GM19455 (cell line): ENCODE measurements around the gene DOCK10.

ENCODE experiments used
- ATAC-seq: cut with Tn5 transposase; IDR thresholded peaks from one replicate; pipeline ENCODE4 v1.9.1; 2021; ENCODE audit not compliant: unreplicated experiment

Gene DOCK10

GRCh38 chr2:225042800-225043167 is 516 bp upstream of the DOCK10 start:
- no peak for ATAC-seq

GRCh38 chr2:225041207-225041850 is 939 bp downstream of the DOCK10 start:
- ATAC-seq: peak; percentile 58

GRCh38 chr2:225040856-225041206 is 1.4 kb downstream of the DOCK10 start:
- peak; percentile 18 for ATAC-seq

- ATAC-seq: no peak
Measured at GRCh38 chr2:225040142-225040541, 2.1 kb downstream of the DOCK10 start.

GRCh38 chr2:225038231-225038523 is 4.1 kb downstream of the DOCK10 start:
- no peak for ATAC-seq

DNA sequence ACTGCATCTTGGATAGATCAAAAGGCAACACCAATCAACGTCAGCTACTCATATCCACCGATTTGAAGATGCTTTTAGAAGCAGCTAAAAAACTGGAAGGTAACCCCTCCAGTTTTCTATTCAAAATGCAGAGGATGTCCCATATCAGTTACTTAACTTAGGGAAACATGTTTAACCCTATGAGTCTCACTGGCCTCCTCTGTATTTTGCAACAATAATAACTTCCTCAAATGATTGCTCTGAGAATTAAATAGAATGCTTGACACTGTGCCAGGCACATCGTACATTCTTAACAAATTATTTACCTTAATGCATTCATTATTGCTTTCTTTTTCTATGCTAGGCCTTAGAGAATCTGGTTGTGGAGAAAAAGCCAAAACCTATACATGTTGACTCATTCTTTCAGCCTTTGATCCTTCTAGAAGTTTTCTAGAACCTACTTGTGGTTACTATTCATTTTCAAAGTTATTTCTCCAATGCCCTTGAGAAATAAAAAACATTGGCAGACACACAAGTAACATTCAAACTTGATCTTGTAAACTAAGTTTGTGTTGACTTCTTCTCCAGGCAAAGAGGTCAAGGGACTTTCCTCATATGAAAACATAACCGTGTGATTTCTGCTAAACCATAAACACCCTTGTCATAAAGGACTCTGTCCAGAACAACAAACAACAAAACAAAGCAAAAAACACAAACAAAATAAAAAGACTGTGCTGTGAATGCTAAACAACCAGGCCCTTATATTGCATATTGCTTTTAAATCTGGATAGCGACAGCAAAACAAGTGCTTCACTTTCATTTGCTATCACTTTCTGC is 4.6 kb downstream of the DOCK10 start:
- no peak for ATAC-seq

- no peak for ATAC-seq
Measured at GRCh38 chr2:225036431-225036830, 5.8 kb downstream of the DOCK10 start.

DNA sequence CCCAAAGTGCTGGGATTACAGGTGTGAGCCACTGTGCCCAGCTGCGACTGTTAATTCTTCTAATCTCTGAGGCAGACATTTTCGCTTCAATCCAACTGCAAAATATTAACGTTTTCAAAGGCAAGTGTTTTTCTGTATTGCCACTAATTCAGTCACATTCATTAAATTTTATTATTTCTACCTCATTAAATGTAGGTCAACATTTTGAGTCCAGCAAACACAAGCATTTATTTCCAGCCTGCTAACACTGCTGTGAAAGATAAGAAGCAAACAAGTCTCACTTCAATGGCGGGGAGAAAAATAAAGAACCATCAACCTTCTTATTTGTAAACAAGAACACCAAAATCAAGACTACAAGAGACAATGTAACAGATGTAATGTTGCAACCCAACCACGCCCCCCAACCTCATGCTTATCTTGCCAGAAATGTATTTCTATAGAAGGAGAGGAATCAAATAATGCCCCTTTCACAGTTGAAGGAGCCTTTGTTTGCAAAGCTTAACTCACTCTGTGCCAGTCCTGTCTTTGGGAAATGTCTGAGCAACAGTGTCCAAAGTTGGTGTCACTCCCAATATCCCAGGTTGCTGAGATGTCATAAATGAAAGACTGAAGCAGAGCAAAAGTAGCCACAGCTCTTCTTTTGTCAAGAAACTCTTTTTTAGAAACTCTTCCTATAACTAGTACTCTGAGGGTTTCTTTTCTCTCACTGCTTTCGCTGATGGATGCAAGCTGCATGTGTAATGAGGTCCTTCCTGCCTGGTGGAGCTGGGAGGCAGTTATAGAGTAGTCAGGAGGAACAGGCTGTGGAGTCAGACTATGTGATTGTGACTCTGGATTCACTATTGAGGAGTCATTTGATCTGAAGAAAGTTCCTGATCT is 8.6 kb downstream of the DOCK10 start:
- ATAC-seq: no peak

- no peak for ATAC-seq
Measured at GRCh38 chr2:225032246-225032645, 10.0 kb downstream of the DOCK10 start.

GRCh38 chr2:225031599-225031998 is 10.7 kb downstream of the DOCK10 start:
- ATAC-seq: no peak

DNA sequence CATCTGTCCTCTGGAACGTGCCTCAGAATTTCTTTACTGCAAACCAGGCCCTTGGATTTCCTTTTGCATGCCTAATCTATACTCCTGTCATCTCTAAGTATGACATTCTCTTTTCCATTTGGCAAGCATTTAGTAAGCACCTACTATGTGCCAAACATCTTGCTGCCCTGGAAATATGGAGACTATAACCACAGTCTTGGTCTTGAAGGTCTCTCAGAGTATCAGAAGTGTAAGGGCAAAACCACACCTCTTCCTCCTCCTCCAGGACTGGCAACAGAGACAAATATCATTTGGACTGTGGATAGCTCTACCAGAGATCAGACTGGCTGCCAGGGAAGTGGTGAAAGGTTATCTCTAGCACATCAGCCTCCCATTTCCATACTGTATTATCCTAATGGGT is 11.4 kb downstream of the DOCK10 start:
- ATAC-seq: no peak

- ATAC-seq: no peak
Measured at GRCh38 chr2:225030203-225030602, 12.1 kb downstream of the DOCK10 start.

DNA sequence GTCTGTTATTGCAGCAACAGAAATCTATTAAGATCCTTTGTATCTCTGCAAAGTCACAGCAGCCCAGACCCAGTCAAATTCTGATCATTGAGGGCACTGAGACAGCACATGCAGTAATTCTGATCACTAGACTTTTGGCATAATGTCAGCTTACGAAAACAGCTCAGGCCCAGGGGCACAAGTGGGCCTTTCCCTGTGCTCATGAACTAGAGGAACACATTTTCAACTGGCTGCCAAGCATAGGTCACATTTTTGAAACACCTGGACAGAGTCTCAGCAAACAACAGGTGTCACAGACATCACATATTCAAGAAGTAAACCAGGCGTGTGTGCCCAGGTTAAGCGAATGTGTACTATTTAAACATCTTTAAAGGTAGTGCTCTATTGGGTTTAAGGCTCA is 13.7 kb downstream of the DOCK10 start:
- ATAC-seq: no peak

DNA sequence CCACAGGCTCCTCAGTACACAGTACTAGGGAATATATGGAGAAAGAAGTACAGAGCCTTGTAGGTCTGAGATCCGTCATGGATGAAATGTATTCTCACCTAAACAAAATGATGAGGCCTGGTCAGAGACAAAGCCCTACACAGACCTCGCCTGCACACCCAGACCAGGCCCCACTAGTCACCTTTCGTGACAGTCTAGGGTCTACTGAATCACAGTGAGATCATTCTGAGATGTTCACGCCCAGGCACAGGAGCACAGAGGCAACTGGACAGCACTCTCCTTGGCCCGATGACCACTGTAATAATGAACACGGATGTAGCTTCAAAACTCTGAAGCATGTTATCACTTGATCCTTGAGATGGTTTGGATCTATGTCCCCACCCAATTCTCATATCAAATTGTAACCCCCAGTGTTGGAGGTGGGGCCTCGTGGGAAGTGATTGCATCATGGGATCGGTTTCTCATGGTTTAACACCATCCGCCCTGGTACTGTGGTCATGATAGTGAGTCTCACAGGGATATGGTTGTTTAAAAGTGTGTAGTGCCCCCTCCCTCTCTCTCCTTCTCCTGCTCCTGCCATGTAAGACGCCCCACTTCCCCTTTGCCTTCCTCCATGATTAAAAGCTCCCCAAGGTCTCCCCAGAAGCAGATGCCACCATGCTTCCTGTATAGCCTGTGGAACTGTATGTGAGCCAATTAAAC is 15.1 kb downstream of the DOCK10 start:
- no peak for ATAC-seq

DNA sequence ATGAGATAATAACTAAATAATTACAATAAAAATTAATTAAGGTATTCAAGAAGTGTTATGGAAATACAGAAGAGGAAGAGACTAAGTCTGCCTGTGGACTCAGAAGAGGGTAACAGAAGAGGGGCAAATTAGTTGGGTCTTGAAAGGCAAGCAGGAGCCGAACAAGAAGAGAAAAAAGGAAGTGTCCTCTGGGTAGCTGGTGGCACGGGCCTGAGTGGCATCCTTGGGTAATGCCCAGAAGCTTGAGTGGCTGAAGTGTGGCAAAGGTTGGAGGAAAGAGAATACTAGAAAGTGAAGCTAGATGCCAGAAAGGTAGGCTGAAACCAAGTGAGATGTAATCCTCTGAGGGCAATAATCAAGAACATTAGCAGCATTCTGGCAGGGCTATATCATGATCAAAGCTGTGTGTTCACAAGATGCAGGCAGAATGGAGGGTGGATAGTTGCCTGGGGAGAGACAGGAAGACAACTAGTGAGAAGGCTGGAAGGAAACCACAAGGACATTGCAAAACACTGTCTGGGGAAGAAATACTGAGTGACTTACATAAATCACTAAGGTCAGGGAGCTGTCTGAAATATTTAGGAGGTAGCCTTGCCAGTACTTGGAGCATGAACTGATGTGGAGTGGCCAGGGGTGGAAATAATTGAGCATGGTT is 16.2 kb downstream of the DOCK10 start:
- no peak for ATAC-seq

DNA sequence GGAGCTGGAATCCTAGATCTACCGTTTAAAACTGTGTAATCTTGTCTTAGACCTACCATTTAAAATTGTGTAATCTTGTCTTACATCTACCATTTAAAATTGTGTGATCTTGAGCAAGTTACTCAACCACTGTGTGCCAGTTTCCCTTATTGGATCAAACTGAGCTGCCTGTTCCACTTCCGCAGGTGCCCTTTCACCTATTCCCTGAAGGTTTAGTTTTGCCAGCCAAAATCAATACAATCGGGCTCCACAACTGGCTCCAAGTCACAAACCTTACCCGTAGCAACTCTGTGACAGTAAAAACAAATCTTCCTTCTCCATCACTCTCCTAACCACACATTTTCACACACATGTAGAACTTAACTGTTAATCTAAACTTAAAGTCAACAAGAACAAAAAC is 20.1 kb downstream of the DOCK10 start:
- no peak for ATAC-seq

- no peak for ATAC-seq
Measured at GRCh38 chr2:225020168-225020849, 22.0 kb downstream of the DOCK10 start.

DNA sequence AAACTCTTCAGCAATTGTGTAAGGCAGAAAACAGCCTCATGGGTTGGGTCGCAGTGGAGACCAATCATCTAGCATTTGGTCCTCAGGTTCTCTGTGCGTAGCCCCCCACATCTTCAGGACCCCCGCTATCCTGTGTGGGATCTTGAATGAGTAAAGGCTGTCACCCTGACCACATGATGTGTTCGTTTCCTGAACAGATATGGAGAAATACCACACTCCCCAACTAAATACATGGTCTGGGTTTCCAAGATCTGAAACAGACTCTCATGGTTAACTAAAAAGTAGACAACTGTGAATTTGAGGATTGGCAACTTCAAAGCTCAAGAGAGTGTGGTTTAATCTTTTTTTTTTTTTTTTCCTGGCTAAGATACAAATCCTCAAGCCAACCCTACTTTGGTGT is 23.2 kb downstream of the DOCK10 start:
- ATAC-seq: no peak

- ATAC-seq: no peak
Measured at GRCh38 chr2:225017713-225018112, 24.6 kb downstream of the DOCK10 start.

- ATAC-seq: no peak
Measured at GRCh38 chr2:225017098-225017685, 25.1 kb downstream of the DOCK10 start.
